Measurements from ENCODE around the gene RGS11.

Gene RGS11

DNA sequence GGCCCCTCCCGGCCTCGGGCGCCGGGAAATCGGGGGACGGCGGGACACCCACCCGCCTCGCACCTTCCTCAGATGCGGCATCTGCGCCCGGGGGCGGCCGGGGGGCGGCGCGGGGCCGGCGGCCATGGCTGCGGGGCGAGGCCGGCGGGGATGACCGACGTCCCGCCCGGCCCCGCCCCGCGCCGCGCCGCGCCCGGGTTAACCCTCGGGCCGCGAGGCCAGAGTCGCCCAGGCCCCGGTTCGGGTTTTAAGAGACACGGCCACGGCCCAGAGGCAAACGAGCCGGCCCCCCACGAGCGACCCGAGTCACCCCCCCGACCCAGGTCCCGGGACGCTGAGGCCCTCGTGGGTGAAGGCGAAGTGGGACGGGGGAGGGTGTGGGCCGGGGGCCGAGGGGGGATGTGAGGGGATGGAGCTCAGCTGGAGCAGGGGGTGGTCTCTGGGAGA lies at the start of gene RGS11:
TSS of gene RGS11 (minus strand) at position 159 of the 447 bp plus-strand sequence. CDS start at position 126, 33 bp downstream.
- TF ChIP-seq, protein P1, sequence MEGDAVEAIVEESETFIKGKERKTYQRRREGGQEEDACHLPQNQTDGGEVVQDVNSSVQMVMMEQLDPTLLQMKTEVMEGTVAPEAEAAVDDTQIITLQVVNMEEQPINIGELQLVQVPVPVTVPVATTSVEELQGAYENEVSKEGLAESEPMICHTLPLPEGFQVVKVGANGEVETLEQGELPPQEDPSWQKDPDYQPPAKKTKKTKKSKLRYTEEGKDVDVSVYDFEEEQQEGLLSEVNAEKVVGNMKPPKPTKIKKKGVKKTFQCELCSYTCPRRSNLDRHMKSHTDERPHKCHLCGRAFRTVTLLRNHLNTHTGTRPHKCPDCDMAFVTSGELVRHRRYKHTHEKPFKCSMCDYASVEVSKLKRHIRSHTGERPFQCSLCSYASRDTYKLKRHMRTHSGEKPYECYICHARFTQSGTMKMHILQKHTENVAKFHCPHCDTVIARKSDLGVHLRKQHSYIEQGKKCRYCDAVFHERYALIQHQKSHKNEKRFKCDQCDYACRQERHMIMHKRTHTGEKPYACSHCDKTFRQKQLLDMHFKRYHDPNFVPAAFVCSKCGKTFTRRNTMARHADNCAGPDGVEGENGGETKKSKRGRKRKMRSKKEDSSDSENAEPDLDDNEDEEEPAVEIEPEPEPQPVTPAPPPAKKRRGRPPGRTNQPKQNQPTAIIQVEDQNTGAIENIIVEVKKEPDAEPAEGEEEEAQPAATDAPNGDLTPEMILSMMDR (IDR thresholded peaks at IDR 0.05; ENCODE audit: insufficient read depth, low read length, poor library complexity, severe bottlenecking) = no peak
- no peaks in the 10 kb centered on the region; the same call in 1 of the 2 replicates for H3K27me3 ChIP-seq (replicated peaks; ENCODE audit: control insufficient read depth, insufficient read depth, low read length)
- H3K36me3 ChIP-seq (ENCODE audit: control insufficient read depth, insufficient read depth, low read length) = no peaks in the 10 kb centered on the region
- peak within 1 kb of the TSS; percentile 18 for H3K4me3 ChIP-seq (replicated peaks; ENCODE audit: low read depth, low read length)
- DNase-seq (ENCODE audit: extremely low read depth, insufficient read length) = no peak

DNA sequence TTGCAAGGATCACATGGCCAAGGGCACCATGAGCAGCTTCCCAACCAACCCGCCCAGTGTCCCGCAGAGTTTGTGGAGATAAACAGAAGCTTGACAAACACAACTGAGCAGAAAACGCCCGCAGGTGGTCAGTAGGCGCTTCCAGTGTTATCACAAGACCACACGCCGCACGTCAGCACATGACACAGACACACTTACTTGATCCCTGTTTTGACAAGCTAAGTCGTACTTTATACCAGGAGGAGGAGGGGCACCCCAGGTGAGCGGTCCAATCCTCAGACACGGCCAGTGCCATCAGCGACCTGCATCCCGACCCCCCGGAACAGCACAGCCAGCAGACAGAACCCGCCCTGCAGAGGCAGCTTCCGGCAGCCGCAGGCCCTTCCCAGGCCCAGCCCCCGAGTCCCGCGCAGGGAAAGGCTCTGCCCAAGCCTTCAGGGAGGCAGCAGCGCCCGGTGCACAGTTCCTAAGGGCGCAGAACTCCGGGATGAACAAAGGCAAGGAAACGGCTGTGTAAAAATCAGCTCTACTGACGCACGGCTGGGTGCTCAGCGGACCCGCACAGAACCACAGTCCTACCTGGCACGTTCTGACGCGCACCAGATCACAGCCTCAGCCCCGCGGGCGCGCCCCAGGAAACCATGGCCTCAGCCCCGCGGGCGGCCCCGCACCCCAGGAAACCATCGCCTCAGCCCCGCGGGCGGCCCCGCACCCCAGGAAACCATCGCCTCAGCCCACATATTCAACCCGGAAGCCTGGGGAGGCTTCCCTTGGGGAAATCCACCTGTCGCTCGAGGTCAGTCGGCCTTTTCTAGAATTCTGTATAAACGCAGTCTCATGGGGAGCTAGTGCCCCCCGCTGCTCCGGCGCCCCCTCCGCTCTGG lies 48.9 kb upstream of the RGS11 start:
- peak overlapping the region; percentile 45 for H3K4me3 ChIP-seq (replicated peaks; ENCODE audit: low read depth, low read length)
- peak; percentile 74 for DNase-seq (ENCODE audit: extremely low read depth, insufficient read length)
- no peaks in the 10 kb centered on the region; the same call in 1 of the 2 replicates for H3K36me3 ChIP-seq (ENCODE audit: control insufficient read depth, insufficient read depth, low read length)
- TF ChIP-seq, protein P1 (IDR thresholded peaks at IDR 0.05; ENCODE audit: insufficient read depth, low read length, poor library complexity, severe bottlenecking) = no peak
- H3K27me3 ChIP-seq (replicated peaks; ENCODE audit: control insufficient read depth, insufficient read depth, low read length) = no peaks in the 10 kb centered on the region

DNA sequence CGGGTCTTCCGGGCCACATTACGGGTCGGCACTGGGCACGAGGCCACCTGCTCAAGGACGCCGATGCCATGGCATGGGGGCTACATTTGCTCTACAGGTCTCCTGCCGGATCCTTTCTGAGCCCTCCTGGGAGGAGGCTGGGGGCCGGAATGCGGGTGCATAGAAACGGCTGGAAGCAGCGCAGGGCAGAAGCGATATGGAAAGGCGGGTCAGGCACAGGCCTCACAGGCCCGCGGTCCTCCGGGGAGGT lies 48.4 kb upstream of the RGS11 start:
- H3K27me3 ChIP-seq (replicated peaks; ENCODE audit: control insufficient read depth, insufficient read depth, low read length) = no peaks in the 10 kb centered on the region
- TF ChIP-seq, protein P1 (IDR thresholded peaks at IDR 0.05; ENCODE audit: insufficient read depth, low read length, poor library complexity, severe bottlenecking) = no peak
- peaks cover 2% of the 10 kb centered on the region; the same call in 1 of the 2 replicates for H3K36me3 ChIP-seq (ENCODE audit: control insufficient read depth, insufficient read depth, low read length)
- no peak overlapping the region for H3K4me3 ChIP-seq (replicated peaks; ENCODE audit: low read depth, low read length)
- no peak for DNase-seq (ENCODE audit: extremely low read depth, insufficient read length)

DNA sequence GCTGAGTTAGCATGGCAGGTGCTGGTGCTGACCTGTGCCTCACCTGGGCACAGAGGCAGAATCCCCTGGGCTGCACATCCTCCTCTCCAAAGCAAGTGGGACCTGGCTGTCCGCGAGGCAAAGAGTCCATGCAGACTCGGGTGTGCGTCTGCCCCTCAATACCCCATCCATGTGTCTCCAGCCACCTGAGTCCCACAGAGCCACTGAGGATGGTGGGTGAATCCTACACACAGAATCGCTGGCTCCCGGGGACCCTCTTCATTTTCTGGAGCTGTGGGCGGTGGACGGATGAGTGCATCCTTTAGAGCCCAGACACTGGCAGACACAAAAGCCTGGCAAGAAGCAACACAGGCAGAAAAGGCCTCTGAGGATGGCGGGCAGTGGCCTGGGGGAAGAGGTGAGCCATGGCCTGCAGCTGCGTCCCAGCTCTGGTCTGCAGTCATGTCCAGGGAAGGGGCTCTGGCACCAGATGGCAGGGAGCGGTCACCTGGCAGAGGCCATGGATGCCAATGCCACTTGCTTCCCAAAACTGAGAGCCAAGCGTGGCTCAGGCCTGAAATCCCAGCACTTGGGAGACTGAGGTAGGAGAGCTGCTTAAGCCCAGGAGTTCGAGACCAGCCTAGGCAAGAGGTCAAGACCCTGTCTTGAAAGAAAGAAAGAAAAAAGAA lies 46.9 kb upstream of the RGS11 start:
- no peaks in the 10 kb centered on the region for H3K27me3 ChIP-seq (replicated peaks; ENCODE audit: control insufficient read depth, insufficient read depth, low read length)

DNA sequence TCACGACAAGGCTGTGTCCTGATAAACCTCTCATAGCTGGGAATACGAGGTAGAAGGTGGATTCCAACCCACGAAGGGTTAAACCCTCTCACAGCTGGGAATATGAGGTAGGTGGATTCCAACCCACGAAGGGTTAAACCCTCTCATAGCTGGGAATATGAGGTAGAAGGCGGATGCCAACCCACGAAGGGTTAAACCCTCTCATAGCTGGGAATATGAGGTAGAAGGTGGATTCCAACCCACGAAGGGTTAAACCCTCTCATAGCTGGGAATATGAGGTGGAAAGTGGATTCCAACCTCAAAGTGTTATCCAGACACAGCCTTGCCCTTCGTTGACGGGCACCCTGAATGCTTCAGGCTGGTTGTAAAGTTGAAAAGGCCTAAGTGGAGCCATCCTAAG lies 45.8 kb upstream of the RGS11 start:
- TF ChIP-seq, protein P1 (IDR thresholded peaks at IDR 0.05; ENCODE audit: insufficient read depth, low read length, poor library complexity, severe bottlenecking) = no peak
- H3K36me3 ChIP-seq (ENCODE audit: control insufficient read depth, insufficient read depth, low read length) = peaks cover 7% of the 10 kb centered on the region
- no peaks in the 10 kb centered on the region for H3K27me3 ChIP-seq (replicated peaks; ENCODE audit: control insufficient read depth, insufficient read depth, low read length)
- DNase-seq (ENCODE audit: extremely low read depth, insufficient read length) = no peak
- no peak overlapping the region for H3K4me3 ChIP-seq (replicated peaks; ENCODE audit: low read depth, low read length)

More for the DNA sequence above, 46.9 kb upstream of the RGS11 start:
- Histone ChIP-seq H3K36me3 (ENCODE audit: control insufficient read depth, insufficient read depth, low read length) (peaks cover 5% of the 10 kb centered on the region), H3K4me3 (replicated peaks; ENCODE audit: low read depth, low read length) (no peak overlapping the region)
- TF ChIP-seq, protein P1 (IDR thresholded peaks at IDR 0.05; ENCODE audit: insufficient read depth, low read length, poor library complexity, severe bottlenecking) = no peak
- DNase-seq (ENCODE audit: extremely low read depth, insufficient read length) = no peak

Measured in GM06990 (cell line).